ENCODE results near the gene GPAM.
"Not testable (repeated sequence)": the region's sequence is repeated elsewhere in the genome, so short reads cannot be mapped to it uniquely, and the experiment has no call there.

GPAM gene

GRCh38 chr10:112216151-112216550 lies 32.6 kb upstream of the GPAM start:
- DNase-seq (ENCODE audit: low spot score): no peak

GRCh38 chr10:112215342-112215774 lies 31.8 kb upstream of the GPAM start:
- DNase-seq (ENCODE audit: low spot score): no peak

- DNase-seq (ENCODE audit: low spot score): no peak
Measured at GRCh38 chr10:112214298-112214926, 30.8 kb upstream of the GPAM start.

- DNase-seq (ENCODE audit: low spot score): no peak
Measured at GRCh38 chr10:112213836-112214235, 30.3 kb upstream of the GPAM start.

GRCh38 chr10:112213098-112213823 lies 29.7 kb upstream of the GPAM start:
- DNase-seq (ENCODE audit: low spot score): no peak

GRCh38 chr10:112210666-112211065 lies 27.1 kb upstream of the GPAM start:
- DNase-seq (ENCODE audit: low spot score): no peak

GRCh38 chr10:112209684-112210131 lies 26.1 kb upstream of the GPAM start:
- no peak for DNase-seq (ENCODE audit: low spot score)

GRCh38 chr10:112208997-112209396 lies 25.4 kb upstream of the GPAM start:
- no peak for DNase-seq (ENCODE audit: low spot score)

- DNase-seq (ENCODE audit: low spot score): no peak
Measured at GRCh38 chr10:112208292-112208691, 24.7 kb upstream of the GPAM start.

- DNase-seq (ENCODE audit: low spot score): no peak
Measured at GRCh38 chr10:112203328-112204076, 19.9 kb upstream of the GPAM start.

- DNase-seq (ENCODE audit: low spot score): no peak
Measured at GRCh38 chr10:112202561-112203241, 19.1 kb upstream of the GPAM start.

- DNase-seq (ENCODE audit: low spot score): no peak
Measured at GRCh38 chr10:112202076-112202475, 18.5 kb upstream of the GPAM start.

GRCh38 chr10:112201334-112201733 lies 17.8 kb upstream of the GPAM start:
- DNase-seq (ENCODE audit: low spot score): no peak

GRCh38 chr10:112200259-112200658 lies 16.7 kb upstream of the GPAM start:
- DNase-seq (ENCODE audit: low spot score): not testable (repeated sequence)

- DNase-seq (ENCODE audit: low spot score): not testable (repeated sequence)
Measured at GRCh38 chr10:112197662-112198061, 14.1 kb upstream of the GPAM start.

- no peak for DNase-seq (ENCODE audit: low spot score)
Measured at GRCh38 chr10:112195224-112195623, 11.7 kb upstream of the GPAM start.

- no peak for DNase-seq (ENCODE audit: low spot score)
Measured at GRCh38 chr10:112191791-112192190, 8.2 kb upstream of the GPAM start.

- no peak for DNase-seq (ENCODE audit: low spot score)
Measured at GRCh38 chr10:112191041-112191590, 7.6 kb upstream of the GPAM start.

- DNase-seq (ENCODE audit: low spot score): peak; percentile 11
Measured at GRCh38 chr10:112189465-112189864, 5.9 kb upstream of the GPAM start.

GRCh38 chr10:112187527-112187926 lies 4.0 kb upstream of the GPAM start:
- DNase-seq (ENCODE audit: low spot score): no peak

GRCh38 chr10:112185959-112186358 lies 2.4 kb upstream of the GPAM start:
- no peak for DNase-seq (ENCODE audit: low spot score)

GRCh38 chr10:112184379-112184778 lies 814 bp upstream of the GPAM start:
- peak; percentile 6 for DNase-seq (ENCODE audit: low spot score)

Data from cerebellar cortex (tissue), 1 donor.